Measurements from ENCODE around the gene CRELD1. TPM values are rescaled to one million over a fixed set of nuclear protein-coding genes. Genes with fewer than 3 reads are reported as not detected.

CRELD1 gene
- total and polyA plus RNA-seq, 2 experiments from 2014 or later: 43.9 to 82.9 TPM

DNA sequence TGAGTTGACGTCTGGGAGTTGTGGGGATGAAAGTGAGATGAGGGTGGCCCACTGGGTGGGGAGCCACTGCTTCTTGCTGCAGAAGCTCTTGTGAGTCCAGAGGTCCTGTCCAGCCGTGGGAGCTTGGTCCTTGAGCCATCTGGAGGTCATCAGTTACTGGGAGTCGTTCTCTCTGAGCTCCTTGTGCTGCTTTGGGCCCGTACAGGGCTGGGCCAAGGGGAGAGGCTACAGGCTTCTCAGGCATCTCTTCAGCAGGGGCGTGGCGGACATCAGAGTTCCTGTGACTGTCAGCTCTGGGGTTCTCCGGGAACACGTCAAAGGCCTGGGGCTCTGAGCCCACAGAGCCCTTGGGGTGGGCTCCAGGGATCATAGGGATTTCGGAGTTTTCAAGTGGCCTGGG is 16.0 kb downstream of the CRELD1 start:
- DNase-seq (ENCODE audit: low spot score): no peak
- no peak overlapping the region for H3K4me2 ChIP-seq
- H3K27ac ChIP-seq: no peak overlapping the region
- H3K9me3 ChIP-seq (ENCODE audit: low read depth): no peaks in the 10 kb centered on the region
- WGBS (ENCODE audit: low lambda C conversion rate, missing lambda C conversion rate): 86% methylated on average over 9 of the region's 9 CpGs
- H4K20me1 ChIP-seq (ENCODE audit: insufficient read depth, poor library complexity, severe bottlenecking): no peaks in the 10 kb centered on the region
- H3K9me2 ChIP-seq (replicated peaks; ENCODE audit: insufficient read depth): no peaks in the 10 kb centered on the region
- TF ChIP-seq EZH2phosphoT487 (IDR thresholded peaks at IDR 0.05; ENCODE audit: low read depth, severe bottlenecking, unreplicated experiment) (no peak), EZH2 (IDR thresholded peaks at IDR 0.05; ENCODE audit: borderline replicate concordance) (no peak)
- TF ChIP-seq, protein P1, sequence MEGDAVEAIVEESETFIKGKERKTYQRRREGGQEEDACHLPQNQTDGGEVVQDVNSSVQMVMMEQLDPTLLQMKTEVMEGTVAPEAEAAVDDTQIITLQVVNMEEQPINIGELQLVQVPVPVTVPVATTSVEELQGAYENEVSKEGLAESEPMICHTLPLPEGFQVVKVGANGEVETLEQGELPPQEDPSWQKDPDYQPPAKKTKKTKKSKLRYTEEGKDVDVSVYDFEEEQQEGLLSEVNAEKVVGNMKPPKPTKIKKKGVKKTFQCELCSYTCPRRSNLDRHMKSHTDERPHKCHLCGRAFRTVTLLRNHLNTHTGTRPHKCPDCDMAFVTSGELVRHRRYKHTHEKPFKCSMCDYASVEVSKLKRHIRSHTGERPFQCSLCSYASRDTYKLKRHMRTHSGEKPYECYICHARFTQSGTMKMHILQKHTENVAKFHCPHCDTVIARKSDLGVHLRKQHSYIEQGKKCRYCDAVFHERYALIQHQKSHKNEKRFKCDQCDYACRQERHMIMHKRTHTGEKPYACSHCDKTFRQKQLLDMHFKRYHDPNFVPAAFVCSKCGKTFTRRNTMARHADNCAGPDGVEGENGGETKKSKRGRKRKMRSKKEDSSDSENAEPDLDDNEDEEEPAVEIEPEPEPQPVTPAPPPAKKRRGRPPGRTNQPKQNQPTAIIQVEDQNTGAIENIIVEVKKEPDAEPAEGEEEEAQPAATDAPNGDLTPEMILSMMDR (IDR thresholded peaks at IDR 0.05; ENCODE audit: poor library complexity): no peak
- H3K79me2 ChIP-seq: no peaks in the 10 kb centered on the region
- H3K36me3 ChIP-seq (replicated peaks; ENCODE audit: insufficient read depth, low read depth): no peaks in the 10 kb centered on the region
- H3K27me3 ChIP-seq: no peaks in the 10 kb centered on the region
- no peak overlapping the region for H2AFZ ChIP-seq
- H3K4me3 ChIP-seq: no peak overlapping the region
- peaks cover 7% of the 10 kb centered on the region for H3K4me1 ChIP-seq (ENCODE audit: insufficient read depth)

DNA sequence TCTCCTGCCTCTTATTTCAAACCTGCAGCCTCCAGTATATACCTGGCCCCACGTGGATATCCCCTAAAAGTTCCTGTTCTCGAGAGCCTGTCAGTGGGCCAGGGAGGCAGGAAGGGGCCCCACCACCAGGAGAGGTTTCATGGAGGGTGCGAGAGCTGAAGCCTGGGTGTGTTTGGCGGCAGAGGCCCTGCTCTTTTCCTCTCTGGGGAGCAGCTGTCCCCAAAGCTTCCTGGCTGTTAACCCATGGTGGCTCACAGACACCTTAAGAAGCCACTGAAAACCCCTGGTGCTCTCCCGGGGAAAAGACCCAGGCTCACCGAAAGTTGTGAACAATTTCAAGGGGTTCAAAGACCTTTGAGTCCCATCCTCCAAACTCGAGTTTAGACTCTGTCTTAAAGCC is 17.5 kb downstream of the CRELD1 start:
- TF ChIP-seq, protein P1 (IDR thresholded peaks at IDR 0.05; ENCODE audit: poor library complexity): no peak
- no peak for TF ChIP-seq EZH2phosphoT487 (IDR thresholded peaks at IDR 0.05; ENCODE audit: low read depth, severe bottlenecking, unreplicated experiment)
- no peak for TF ChIP-seq EZH2 (IDR thresholded peaks at IDR 0.05; ENCODE audit: borderline replicate concordance)
- H3K27me3 ChIP-seq: no peaks in the 10 kb centered on the region
- no peaks in the 10 kb centered on the region for H3K79me2 ChIP-seq
- H2AFZ ChIP-seq: no peak overlapping the region
- no peaks in the 10 kb centered on the region for H3K9me3 ChIP-seq (ENCODE audit: low read depth)
- H3K9me2 ChIP-seq (replicated peaks; ENCODE audit: insufficient read depth): no peaks in the 10 kb centered on the region
- no peak overlapping the region for H3K4me3 ChIP-seq
- WGBS (ENCODE audit: low lambda C conversion rate, missing lambda C conversion rate): 62% methylated on average over 7 of the region's 7 CpGs
- no peaks in the 10 kb centered on the region for H3K36me3 ChIP-seq (replicated peaks; ENCODE audit: insufficient read depth, low read depth)
- H4K20me1 ChIP-seq (ENCODE audit: insufficient read depth, poor library complexity, severe bottlenecking): no peaks in the 10 kb centered on the region
- H3K4me2 ChIP-seq: peak overlapping the region; percentile 96
- no peak overlapping the region for H3K27ac ChIP-seq
- DNase-seq (ENCODE audit: low spot score): no peak
- H3K4me1 ChIP-seq (ENCODE audit: insufficient read depth): peaks cover 7% of the 10 kb centered on the region

DNA sequence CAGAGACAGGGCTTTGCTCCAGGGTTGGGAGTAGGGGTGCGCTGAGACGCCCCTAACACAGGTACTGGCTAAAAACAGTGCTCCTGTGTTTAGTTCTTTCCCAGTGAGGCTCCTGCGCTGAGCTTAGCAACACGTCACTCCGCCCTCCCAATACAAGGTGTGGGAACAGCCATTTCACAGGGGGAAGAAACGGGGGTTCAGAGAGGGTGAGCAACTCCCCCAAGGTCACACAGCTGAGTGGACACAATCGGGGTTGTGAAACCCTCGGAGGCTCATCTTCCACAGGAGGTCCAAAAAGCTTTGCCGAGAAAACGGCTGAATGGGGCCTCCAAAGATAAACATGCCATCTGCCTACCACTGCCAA is 17.9 kb downstream of the CRELD1 start:
- Histone ChIP-seq H3K79me2 (no peaks in the 10 kb centered on the region), H3K36me3 (replicated peaks; ENCODE audit: insufficient read depth, low read depth) (no peaks in the 10 kb centered on the region), H3K4me1 (ENCODE audit: insufficient read depth) (peaks cover 7% of the 10 kb centered on the region), H3K9me3 (ENCODE audit: low read depth) (no peaks in the 10 kb centered on the region), H3K9me2 (replicated peaks; ENCODE audit: insufficient read depth) (no peaks in the 10 kb centered on the region), H3K27ac (no peak overlapping the region), H3K27me3 (no peaks in the 10 kb centered on the region), H3K4me3 (peak overlapping the region; percentile 91), H2AFZ (peak overlapping the region; percentile 50), H4K20me1 (ENCODE audit: insufficient read depth, poor library complexity, severe bottlenecking) (no peaks in the 10 kb centered on the region), H3K4me2 (peak overlapping the region; percentile 96)
- TF ChIP-seq EZH2 (IDR thresholded peaks at IDR 0.05; ENCODE audit: borderline replicate concordance): no peak
- TF ChIP-seq, protein P1 (IDR thresholded peaks at IDR 0.05; ENCODE audit: poor library complexity): no peak
- TF ChIP-seq EZH2phosphoT487 (IDR thresholded peaks at IDR 0.05; ENCODE audit: low read depth, severe bottlenecking, unreplicated experiment): no peak
- 43% methylated on average over 10 of the region's 10 CpGs for WGBS (ENCODE audit: low lambda C conversion rate, missing lambda C conversion rate)
- no peak for DNase-seq (ENCODE audit: low spot score)

All from hepatocyte (in vitro differentiated cells).